ENCODE measurements around the gene BANF2.

DNA sequence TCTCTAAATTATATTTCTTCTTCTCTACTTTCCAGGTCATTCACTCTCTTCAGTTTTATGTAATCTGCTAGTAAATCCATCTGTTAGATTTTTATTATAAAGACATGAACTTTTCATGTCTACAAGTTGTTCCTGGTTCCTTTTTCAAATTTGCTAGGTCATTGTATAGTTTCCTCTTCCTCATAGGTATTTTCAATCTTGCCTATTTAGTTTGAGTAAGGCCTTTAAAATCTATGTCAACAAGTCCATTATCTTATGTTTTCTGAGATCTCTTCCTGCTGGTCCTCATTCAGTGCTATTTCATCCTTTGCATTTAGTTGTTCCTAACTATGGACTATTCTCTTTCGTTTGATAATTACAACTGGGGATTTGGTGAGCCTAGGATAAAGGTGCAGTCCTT lies 28.8 kb upstream of the BANF2 start:
- TF ChIP-seq EP300 (IDR thresholded peaks at IDR 0.05; ENCODE audit: borderline replicate concordance in 1 of 2, low read depth in 1 of 2, low read length in 1 of 2) (no peak), ELF1 (IDR thresholded peaks at IDR 0.05) (no peak), REST (IDR thresholded peaks at IDR 0.05; ENCODE audit: low read depth, low read length) (no peak), NFIC (IDR thresholded peaks at IDR 0.05; ENCODE audit: borderline replicate concordance) (no peak), TEAD4 (IDR thresholded peaks at IDR 0.05; ENCODE audit: borderline replicate concordance, insufficient read depth) (no peak), RFX5 (IDR thresholded peaks at IDR 0.05; ENCODE audit: low read length) (no peak), RXRA (IDR thresholded peaks at IDR 0.05; ENCODE audit: borderline replicate concordance, low read depth) (no peak)
- TF ChIP-seq, protein P1, sequence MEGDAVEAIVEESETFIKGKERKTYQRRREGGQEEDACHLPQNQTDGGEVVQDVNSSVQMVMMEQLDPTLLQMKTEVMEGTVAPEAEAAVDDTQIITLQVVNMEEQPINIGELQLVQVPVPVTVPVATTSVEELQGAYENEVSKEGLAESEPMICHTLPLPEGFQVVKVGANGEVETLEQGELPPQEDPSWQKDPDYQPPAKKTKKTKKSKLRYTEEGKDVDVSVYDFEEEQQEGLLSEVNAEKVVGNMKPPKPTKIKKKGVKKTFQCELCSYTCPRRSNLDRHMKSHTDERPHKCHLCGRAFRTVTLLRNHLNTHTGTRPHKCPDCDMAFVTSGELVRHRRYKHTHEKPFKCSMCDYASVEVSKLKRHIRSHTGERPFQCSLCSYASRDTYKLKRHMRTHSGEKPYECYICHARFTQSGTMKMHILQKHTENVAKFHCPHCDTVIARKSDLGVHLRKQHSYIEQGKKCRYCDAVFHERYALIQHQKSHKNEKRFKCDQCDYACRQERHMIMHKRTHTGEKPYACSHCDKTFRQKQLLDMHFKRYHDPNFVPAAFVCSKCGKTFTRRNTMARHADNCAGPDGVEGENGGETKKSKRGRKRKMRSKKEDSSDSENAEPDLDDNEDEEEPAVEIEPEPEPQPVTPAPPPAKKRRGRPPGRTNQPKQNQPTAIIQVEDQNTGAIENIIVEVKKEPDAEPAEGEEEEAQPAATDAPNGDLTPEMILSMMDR (IDR thresholded peaks at IDR 0.05), result no peak
- TF ChIP-seq, protein P2, sequence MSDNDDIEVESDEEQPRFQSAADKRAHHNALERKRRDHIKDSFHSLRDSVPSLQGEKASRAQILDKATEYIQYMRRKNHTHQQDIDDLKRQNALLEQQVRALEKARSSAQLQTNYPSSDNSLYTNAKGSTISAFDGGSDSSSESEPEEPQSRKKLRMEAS (IDR thresholded peaks at IDR 0.05; ENCODE audit: low read depth), result no peak
- TF ChIP-seq, protein P3, sequence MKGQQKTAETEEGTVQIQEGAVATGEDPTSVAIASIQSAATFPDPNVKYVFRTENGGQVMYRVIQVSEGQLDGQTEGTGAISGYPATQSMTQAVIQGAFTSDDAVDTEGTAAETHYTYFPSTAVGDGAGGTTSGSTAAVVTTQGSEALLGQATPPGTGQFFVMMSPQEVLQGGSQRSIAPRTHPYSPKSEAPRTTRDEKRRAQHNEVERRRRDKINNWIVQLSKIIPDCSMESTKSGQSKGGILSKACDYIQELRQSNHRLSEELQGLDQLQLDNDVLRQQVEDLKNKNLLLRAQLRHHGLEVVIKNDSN (IDR thresholded peaks at IDR 0.05; ENCODE audit: borderline replicate concordance, low read depth), result no peak
